Kidney epithelial cell (primary cell): Measurements from ENCODE around the gene NCF2. TPM values are rescaled to one million over a fixed set of nuclear protein-coding genes. Genes with fewer than 3 reads are reported as not detected.

ENCODE experiments used
- DNase-seq: peaks from one replicate; pipeline ENCODE4 v3.0.0-alpha.2; 2010; ENCODE audit warnings: low read depth
- H3K27me3 ChIP-seq: 2 replicates; pipeline ENCODE4 v1.6.0; 2011; ENCODE audit warnings: low read length; ENCODE audit not compliant: control insufficient read depth, insufficient read depth
- H3K36me3 ChIP-seq: 2 replicates; pipeline ENCODE4 v1.5.1; 2011; ENCODE audit warnings: low read length; ENCODE audit not compliant: control insufficient read depth, insufficient read depth
- H3K4me3 ChIP-seq: 2 replicates; pipeline ENCODE4 v1.5.1; 2011; ENCODE audit warnings: low read depth, mild to moderate bottlenecking, control low read depth, low read length
- CTCF ChIP-seq: IDR thresholded peaks from 2 replicates; pipeline ENCODE4 v1.5.1; 2011; ENCODE audit warnings: mild to moderate bottlenecking, moderate library complexity, low read length, control low read depth, inconsistent platforms; ENCODE audit not compliant: insufficient read depth, poor library complexity, severe bottlenecking
- total RNA-seq: library from RNA; depleted of rRNA; stranded (reverse); fragments of >200 nt; gene quantifications from 2 replicates; pipeline ENCODE4 v1.2.3, GENCODE V29; 2015

Gene NCF2
- total RNA-seq, 1 donor from 2014 or later = 62.5 TPM

GRCh38 chr1:183577897-183578465 lies 12.3 kb downstream of the NCF2 start:
- no peak for TF ChIP-seq CTCF
- Histone ChIP-seq H3K36me3 (no peaks in the 10 kb centered on the region), H3K4me3 (no peak overlapping the region), H3K27me3 (no peaks in the 10 kb centered on the region)
- no peak for DNase-seq

- DNase-seq = no peak
- TF ChIP-seq CTCF = no peak
- Histone ChIP-seq H3K27me3 (no peaks in the 10 kb centered on the region), H3K36me3 (no peaks in the 10 kb centered on the region), H3K4me3 (no peak overlapping the region)
These were observed 13.7 kb downstream of the NCF2 start for GRCh38 chr1:183576537-183576936.

- DNase-seq = no peak
- Histone ChIP-seq H3K4me3 (no peak overlapping the region), H3K27me3 (no peaks in the 10 kb centered on the region), H3K36me3 (no peaks in the 10 kb centered on the region)
- no peak for TF ChIP-seq CTCF
These were observed 14.7 kb downstream of the NCF2 start for GRCh38 chr1:183575606-183576005.

- DNase-seq = no peak
- no peak for TF ChIP-seq CTCF
- H3K4me3 ChIP-seq = no peak overlapping the region
- no peaks in the 10 kb centered on the region for H3K27me3 ChIP-seq
- H3K36me3 ChIP-seq = no peaks in the 10 kb centered on the region
These were observed 17.5 kb downstream of the NCF2 start for GRCh38 chr1:183572721-183573120.

GRCh38 chr1:183571678-183572268 lies 18.5 kb downstream of the NCF2 start:
- no peak overlapping the region for H3K4me3 ChIP-seq
- H3K36me3 ChIP-seq = no peaks in the 10 kb centered on the region
- no peaks in the 10 kb centered on the region for H3K27me3 ChIP-seq
- no peak for TF ChIP-seq CTCF
- no peak for DNase-seq

GRCh38 chr1:183570451-183570850 lies 19.8 kb downstream of the NCF2 start:
- TF ChIP-seq CTCF = no peak
- no peaks in the 10 kb centered on the region for H3K27me3 ChIP-seq

More at GRCh38 chr1:183570451-183570850, 19.8 kb downstream of the NCF2 start:
- no peak for DNase-seq
- Histone ChIP-seq H3K36me3 (no peaks in the 10 kb centered on the region), H3K4me3 (no peak overlapping the region)
